ENCODE results near the gene ZBTB45.

Gene ZBTB45

DNA sequence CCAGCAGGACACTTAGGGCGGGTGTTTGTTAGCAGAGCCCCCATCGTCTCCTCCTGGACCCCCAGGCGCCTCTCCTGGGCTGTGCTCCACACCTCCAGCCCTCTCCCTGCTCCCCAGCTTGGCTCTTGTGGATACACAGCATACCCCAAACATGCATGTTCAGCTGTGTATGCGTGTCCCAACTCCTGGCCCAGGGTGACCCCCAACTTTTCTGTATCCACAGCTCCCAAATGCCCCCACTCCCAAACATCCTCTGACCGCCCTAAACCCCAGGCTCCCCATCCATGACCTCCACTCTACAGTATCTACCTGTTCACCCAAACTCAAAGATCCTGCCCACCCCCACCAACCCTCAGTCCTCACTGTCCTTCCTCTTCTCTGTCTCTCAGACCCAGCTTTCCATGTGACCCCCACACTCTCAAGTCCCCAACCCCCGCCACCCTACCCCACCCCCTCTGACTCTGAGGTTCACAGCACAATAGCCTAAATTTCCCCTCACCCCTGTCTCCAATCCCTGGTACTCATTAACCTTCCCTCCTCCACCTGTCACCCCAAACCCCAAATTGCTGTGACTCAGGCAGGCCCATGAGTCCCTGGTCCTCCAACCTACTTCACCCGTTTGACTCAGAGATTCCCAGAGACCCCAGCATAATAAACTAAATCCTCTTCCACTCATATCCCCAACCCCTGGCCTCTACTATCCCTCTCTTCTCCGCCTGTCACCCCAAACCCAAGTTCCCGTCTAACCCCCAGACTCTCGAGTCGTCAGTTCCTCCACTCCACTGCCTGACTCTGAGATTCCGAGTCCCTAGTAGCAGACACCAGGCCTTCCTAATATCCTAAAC lies 37.8 kb upstream of the ZBTB45 start:
- DNase-seq: no peak
- no peaks in the 10 kb centered on the region for H3K9me3 Mint-ChIP-seq
- ATAC-seq: no peak
- peak overlapping the region; percentile 99 for H3K27ac Mint-ChIP-seq
- H3K4me3 Mint-ChIP-seq: peak overlapping the region; percentile 86 to 98
- H3K4me1 Mint-ChIP-seq: peaks cover 84% of the 10 kb centered on the region
- no peaks in the 10 kb centered on the region for H3K27me3 Mint-ChIP-seq

GRCh38 chr19:58556622-58557220 lies 37.1 kb upstream of the ZBTB45 start:
- Mint-ChIP-seq H3K9me3 (no peaks in the 10 kb centered on the region), H3K4me3 (peak overlapping the region; percentile 86 to 98), H3K27me3 (no peaks in the 10 kb centered on the region), H3K27ac (peak overlapping the region; percentile 99), H3K4me1 (peaks cover 79% of the 10 kb centered on the region)
- DNase-seq: no peak
- ATAC-seq: no peak

GRCh38 chr19:58555920-58556621 lies 36.5 kb upstream of the ZBTB45 start:
- Mint-ChIP-seq H3K4me1 (peaks cover 72% of the 10 kb centered on the region), H3K4me3 (peak overlapping the region; percentile 86 to 98), H3K27me3 (no peaks in the 10 kb centered on the region), H3K9me3 (no peaks in the 10 kb centered on the region), H3K27ac (peak overlapping the region; percentile 36 to 89)
- DNase-seq (no peak), ATAC-seq (no peak)

GRCh38 chr19:58555369-58555885 lies 35.8 kb upstream of the ZBTB45 start:
- Mint-ChIP-seq H3K4me3 (peak overlapping the region; percentile 97 to 98), H3K27me3 (no peaks in the 10 kb centered on the region), H3K4me1 (peaks cover 66% of the 10 kb centered on the region), H3K27ac (peak overlapping the region; percentile 85 to 94), H3K9me3 (no peaks in the 10 kb centered on the region)
- DNase-seq (no peak), ATAC-seq (no peak)

GRCh38 chr19:58554494-58555368 lies 35.1 kb upstream of the ZBTB45 start, which contains the start of gene CHMP2A:
TSS of gene CHMP2A (minus strand) at chr19:58555105. CDS start at chr19:58554212, 893 bp downstream.
- Mint-ChIP-seq H3K9me3 (no peaks in the 10 kb centered on the region), H3K27me3 (no peaks in the 10 kb centered on the region), H3K4me3 (peak within 1 kb of the TSS; percentile 97 to 98), H3K4me1 (peaks cover 64% of the 10 kb centered on the region), H3K27ac (peak within 1 kb of the TSS; percentile 85 to 94)
- peak; percentile 97 to 99 for DNase-seq
- ATAC-seq: peak; percentile 60

- Mint-ChIP-seq H3K4me3 (peak overlapping the region; percentile 97 to 98), H3K27ac (peak overlapping the region; percentile 85 to 94), H3K27me3 (no peaks in the 10 kb centered on the region), H3K9me3 (no peaks in the 10 kb centered on the region), H3K4me1 (peaks cover 63% of the 10 kb centered on the region)
- DNase-seq (peak in 1 of 2 donors; percentile 26), ATAC-seq (no peak)
Observed at GRCh38 chr19:58553799-58554493, 34.3 kb upstream of the ZBTB45 start.

DNA sequence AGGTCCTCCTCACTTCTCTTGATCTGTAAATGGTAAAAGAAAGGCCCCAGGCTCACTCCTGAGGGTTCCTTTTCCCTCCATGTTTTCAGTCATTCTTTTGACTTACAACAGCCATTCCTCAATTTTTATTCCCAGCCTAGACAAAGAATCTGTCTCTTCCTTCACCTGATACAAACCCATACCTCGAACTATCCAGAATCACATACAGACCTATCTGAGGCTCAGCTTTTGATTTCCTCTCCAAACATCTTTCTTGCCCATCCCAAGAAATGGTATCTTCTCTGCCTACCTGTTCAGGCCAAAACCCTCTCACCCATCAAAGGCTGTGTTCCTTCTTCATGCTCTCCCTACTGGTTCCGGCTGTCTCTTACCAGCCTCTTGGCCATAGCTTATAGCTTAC lies 33.0 kb upstream of the ZBTB45 start:
- ATAC-seq (no peak), DNase-seq (no peak)
- no peak overlapping the region for H3K4me3 Mint-ChIP-seq
- peaks cover 66% of the 10 kb centered on the region for H3K4me1 Mint-ChIP-seq
- no peaks in the 10 kb centered on the region for H3K27me3 Mint-ChIP-seq
- peak overlapping the region in 1 of 2 donors; percentile 8 for H3K27ac Mint-ChIP-seq
- no peaks in the 10 kb centered on the region for H3K9me3 Mint-ChIP-seq

- H3K27ac Mint-ChIP-seq: peak overlapping the region in 1 of 2 donors; percentile 74
- DNase-seq (no peak), ATAC-seq (no peak)
- no peak overlapping the region for H3K4me3 Mint-ChIP-seq
- H3K9me3 Mint-ChIP-seq: no peaks in the 10 kb centered on the region
- peaks cover 66% of the 10 kb centered on the region for H3K4me1 Mint-ChIP-seq
- H3K27me3 Mint-ChIP-seq: no peaks in the 10 kb centered on the region
Observed at GRCh38 chr19:58551577-58552471, 32.2 kb upstream of the ZBTB45 start.

- H3K27ac Mint-ChIP-seq: peak overlapping the region in 1 of 2 donors; percentile 74
- H3K27me3 Mint-ChIP-seq: no peaks in the 10 kb centered on the region
- H3K4me1 Mint-ChIP-seq: peaks cover 66% of the 10 kb centered on the region
- H3K4me3 Mint-ChIP-seq: no peak overlapping the region
- ATAC-seq: no peak
- DNase-seq: no peak
- H3K9me3 Mint-ChIP-seq: no peaks in the 10 kb centered on the region
Observed at GRCh38 chr19:58551123-58551497, 31.5 kb upstream of the ZBTB45 start.

- Mint-ChIP-seq H3K27me3 (no peaks in the 10 kb centered on the region), H3K4me1 (peaks cover 66% of the 10 kb centered on the region), H3K9me3 (no peaks in the 10 kb centered on the region), H3K4me3 (no peak overlapping the region), H3K27ac (peak overlapping the region in 1 of 2 donors; percentile 74)
- DNase-seq: no peak
- ATAC-seq: no peak
Observed at GRCh38 chr19:58550362-58551122, 30.9 kb upstream of the ZBTB45 start.

GRCh38 chr19:58549664-58550361 lies 30.2 kb upstream of the ZBTB45 start:
- DNase-seq (no peak), ATAC-seq (no peak)
- no peak overlapping the region for H3K4me3 Mint-ChIP-seq
- H3K9me3 Mint-ChIP-seq: no peaks in the 10 kb centered on the region
- peaks cover 63% of the 10 kb centered on the region for H3K4me1 Mint-ChIP-seq
- H3K27ac Mint-ChIP-seq: peak overlapping the region in 1 of 2 donors; percentile 32
- H3K27me3 Mint-ChIP-seq: no peaks in the 10 kb centered on the region

GRCh38 chr19:58548859-58549663 lies 29.5 kb upstream of the ZBTB45 start:
- H3K27ac Mint-ChIP-seq: peak overlapping the region in 1 of 2 donors; percentile 35
- H3K4me3 Mint-ChIP-seq: no peak overlapping the region
- no peaks in the 10 kb centered on the region for H3K9me3 Mint-ChIP-seq
- peaks cover 60% of the 10 kb centered on the region for H3K4me1 Mint-ChIP-seq
- DNase-seq: no peak
- no peaks in the 10 kb centered on the region for H3K27me3 Mint-ChIP-seq
- no peak for ATAC-seq
